Small intestine (tissue), 7 donors: ENCODE results near the gene SIT1. TPM values are rescaled to one million over a fixed set of nuclear protein-coding genes. Genes with fewer than 3 reads are reported as not detected.

ENCODE experiments used
- DNase-seq, 2 donors: peaks; one replicate each; pipeline versions ENCODE4 v3.0.0 to v3.0.0-alpha.2; 2013
- FAIRE-seq: peaks from 2 replicates; lab custom pipeline; 2012; peaks lifted over from hg19 to GRCh38; lab: Jason Lieb, UNC
- H3K27ac ChIP-seq, 3 donors: one replicate each; pipeline ENCODE4 v1.5.1; 2013; ENCODE audit warnings: low read length in 2 of 3, mild to moderate bottlenecking in 2 of 3, control low read depth in 1 of 3, inconsistent platforms in 1 of 3, low read depth in 1 of 3, moderate library complexity in 1 of 3
- H3K27me3 ChIP-seq, 3 donors: one replicate each; pipeline ENCODE4 v1.6.1; 2013; ENCODE audit warnings: low read length in 3 of 3, inconsistent platforms in 1 of 3; ENCODE audit not compliant: control insufficient read depth in 3 of 3, insufficient read depth in 3 of 3
- H3K36me3 ChIP-seq, 3 donors: one replicate each; pipeline ENCODE4 v1.6.1; 2013; ENCODE audit warnings: low read length in 3 of 3, inconsistent platforms in 1 of 3, low read depth in 1 of 3, mild to moderate bottlenecking in 1 of 3, moderate library complexity in 1 of 3; ENCODE audit not compliant: control insufficient read depth in 3 of 3, insufficient read depth in 2 of 3
- H3K4me1 ChIP-seq, 3 donors: one replicate each; pipeline ENCODE4 v1.6.1; 2013; ENCODE audit warnings: low read length in 2 of 3, inconsistent platforms in 1 of 3, low read depth in 1 of 3, mild to moderate bottlenecking in 1 of 3, moderate library complexity in 1 of 3; ENCODE audit not compliant: control insufficient read depth in 3 of 3, insufficient read depth in 2 of 3
- H3K4me3 ChIP-seq, 3 donors: one replicate each; pipeline ENCODE4 v1.5.1; 2013; ENCODE audit warnings: low read length in 3 of 3, control low read depth in 1 of 3, inconsistent platforms in 1 of 3, low read depth in 1 of 3, mild to moderate bottlenecking in 1 of 3, moderate library complexity in 1 of 3
- H3K9me3 ChIP-seq, 2 donors: one replicate each; pipeline ENCODE4 v1.6.1; 2013; ENCODE audit warnings: low read depth in 1 of 2, low read length in 1 of 2; ENCODE audit not compliant: control insufficient read depth in 2 of 2, insufficient read depth in 1 of 2
- WGBS, 3 donors: extraction: QIAGEN DNeasy Blood & Tissue Kit; methylation state at CpG; one replicate each; pipeline ENCODE4 v1.1.7; 2013; 5-methylcytosine and 5-hydroxymethylcytosine counted together
- polyA plus RNA-seq, 4 donors: library from polyadenylated mRNA; stranded (reverse) in 3 of 4; unstranded in 1 of 4; fragments of 200-250 nt in 3 of 4; fragments of 120-200 nt in 1 of 4; gene quantifications; one replicate each; pipeline versions ENCODE4 v1.2.1 to v1.2.3, GENCODE V29; 2013
- donor health status: healthy with polysubstance abuse.
- donor health status: control.
- donor health status: control.
- donor health status: Bipolar disorder and iron deficiency.
- donor health status: healthy.

The SIT1 gene
- polyA plus RNA-seq, 4 donors, result 0.89 to 5.9 (median 1.4) TPM

GRCh38 chr9:35691334-35691650, 40.6 kb upstream of the SIT1 start:
- H3K9me3 ChIP-seq, result no peaks in the 10 kb centered on the region
- peaks cover 6 to 23% (median 8%) of the 10 kb centered on the region in 3 donors for H3K4me1 ChIP-seq
- peak overlapping the region in 2 of 3 donors; percentile 63 to 77 for H3K27ac ChIP-seq
- peaks cover 0 to 16% (median 0%) of the 10 kb centered on the region in 3 donors for H3K36me3 ChIP-seq
- no peak for FAIRE-seq
- peak in 1 of 2 donors; percentile 12 for DNase-seq
- peaks cover 0 to 6% (median 0%) of the 10 kb centered on the region in 3 donors for H3K27me3 ChIP-seq
- WGBS, 3 donors, result 18 to 30% (median 20%) methylated on average over 10 of the region's 10 CpGs
- H3K4me3 ChIP-seq, result peak overlapping the region; percentile 58 to 85 (median 81)

- Histone ChIP-seq H3K27me3 (peaks cover 0 to 6% (median 0%) of the 10 kb centered on the region in 3 donors), H3K36me3 (peaks cover 0 to 17% (median 0%) of the 10 kb centered on the region in 3 donors), H3K4me3 (peak overlapping the region; percentile 58 to 85 (median 81)), H3K27ac (peak overlapping the region in 2 of 3 donors; percentile 77 to 85), H3K9me3 (no peaks in the 10 kb centered on the region), H3K4me1 (peaks cover 6 to 19% (median 8%) of the 10 kb centered on the region in 3 donors)
- FAIRE-seq, result no peak
- DNase-seq, result peak; percentile 43 to 68
- 0 to 1% (median 1%) methylated on average over 34 to 61 of the region's 61 CpGs for WGBS, 3 donors
Measured at GRCh38 chr9:35690614-35691333, 40.0 kb upstream of the SIT1 start.

- Histone ChIP-seq H3K36me3 (peaks cover 0 to 21% (median 0%) of the 10 kb centered on the region in 3 donors), H3K9me3 (no peaks in the 10 kb centered on the region), H3K27ac (peak overlapping the region in 2 of 3 donors; percentile 77 to 85), H3K27me3 (peaks cover 0 to 6% (median 0%) of the 10 kb centered on the region in 3 donors), H3K4me3 (peak overlapping the region; percentile 47 to 85 (median 81)), H3K4me1 (peaks cover 6 to 16% (median 8%) of the 10 kb centered on the region in 3 donors)
- DNase-seq, result no peak
- FAIRE-seq, result no peak
- 0 to 1% (median 0%) methylated on average over 20 to 21 of the region's 21 CpGs for whole genome bisulfite sequencing, 3 donors
Measured at GRCh38 chr9:35690294-35690613, 39.5 kb upstream of the SIT1 start.

- Histone ChIP-seq H3K27ac (peak within 1 kb of the TSS in 2 of 3 donors; percentile 77 to 85), H3K4me3 (peak within 1 kb of the TSS; percentile 58 to 85 (median 81)), H3K27me3 (peaks cover 0 to 6% (median 0%) of the 10 kb centered on the region in 3 donors), H3K9me3 (no peaks in the 10 kb centered on the region), H3K36me3 (peaks cover 0 to 26% (median 0%) of the 10 kb centered on the region in 3 donors), H3K4me1 (peaks cover 6 to 16% (median 8%) of the 10 kb centered on the region in 3 donors)
- WGBS, 3 donors, result 30 to 55% (median 51%) methylated on average over 42 to 61 of the region's 61 CpGs
- no peak for FAIRE-seq
- peak in 1 of 2 donors; percentile 57 for DNase-seq
Measured at GRCh38 chr9:35689542-35690293, 39.0 kb upstream of the SIT1 start, which contains the start of gene TPM2. Gene TPM2 (minus strand): TSS chr9:35689925. CDS start chr9:35689817, 108 bp downstream.

- Histone ChIP-seq H3K4me1 (peaks cover 6 to 16% (median 8%) of the 10 kb centered on the region in 3 donors), H3K4me3 (peak overlapping the region; percentile 7 to 81 (median 34)), H3K36me3 (peaks cover 0 to 30% (median 0%) of the 10 kb centered on the region in 3 donors), H3K27ac (peak overlapping the region in 2 of 3 donors; percentile 75 to 85), H3K27me3 (peaks cover 0 to 6% (median 0%) of the 10 kb centered on the region in 3 donors), H3K9me3 (no peaks in the 10 kb centered on the region)
- DNase-seq (peak; percentile 23 to 55), FAIRE-seq (no peak)
- WGBS, 3 donors, result 57 to 65% (median 63%) methylated on average over 12 of the region's 12 CpGs
Measured at GRCh38 chr9:35688558-35689541, 38.1 kb upstream of the SIT1 start.

GRCh38 chr9:35687972-35688557, 37.3 kb upstream of the SIT1 start:
- 80 to 91% (median 81%) methylated on average over 2 of the region's 2 CpGs for WGBS, 3 donors
- H3K9me3 ChIP-seq, result no peaks in the 10 kb centered on the region
- peaks cover 0 to 36% (median 0%) of the 10 kb centered on the region in 3 donors for H3K36me3 ChIP-seq
- H3K27ac ChIP-seq, result peak overlapping the region in 2 of 3 donors; percentile 15 to 31
- H3K4me3 ChIP-seq, result peak overlapping the region in 1 of 3 donors; percentile 81
- peaks cover 0 to 6% (median 0%) of the 10 kb centered on the region in 3 donors for H3K27me3 ChIP-seq
- no peak for DNase-seq
- peaks cover 6 to 16% (median 8%) of the 10 kb centered on the region in 3 donors for H3K4me1 ChIP-seq
- FAIRE-seq, result no peak

- FAIRE-seq (no peak), DNase-seq (no peak)
- peaks cover 0 to 42% (median 0%) of the 10 kb centered on the region in 3 donors for H3K36me3 ChIP-seq
- H3K9me3 ChIP-seq, result no peaks in the 10 kb centered on the region
- peak overlapping the region in 1 of 3 donors; percentile 81 for H3K4me3 ChIP-seq
- H3K27me3 ChIP-seq, result peaks cover 0 to 6% (median 0%) of the 10 kb centered on the region in 3 donors
- WGBS, 3 donors, result 74 to 85% (median 83%) methylated on average over 2 of the region's 2 CpGs
- no peak overlapping the region for H3K27ac ChIP-seq
- H3K4me1 ChIP-seq, result peaks cover 6 to 16% (median 8%) of the 10 kb centered on the region in 3 donors
Measured at GRCh38 chr9:35687306-35687705, 36.6 kb upstream of the SIT1 start.
